Uterus (tissue), 4 donors: ENCODE data around the gene GJD2. TPM values are rescaled to one million over a fixed set of nuclear protein-coding genes. Genes with fewer than 3 reads are reported as not detected.

Source experiments
- DNase-seq, 2 donors: peaks; one replicate each; pipeline ENCODE4 v3.0.0-alpha.2; 2019 to 2020
- H3K27ac ChIP-seq, 2 donors: fragments of 200-600 bp; sonication (generic); 1 replicate in 1 of 2; 2 replicates in 1 of 2; pipeline ENCODE4 v1.5.1; 2016 to 2018
- H3K27me3 ChIP-seq, 2 donors: fragments of 200-600 bp; sonication (generic); one replicate each; pipeline ENCODE4 v1.5.1; 2018 to 2019; ENCODE audit warnings: control low read depth in 1 of 2
- H3K36me3 ChIP-seq, 2 donors: fragments of 200-600 bp; sonication (generic); one replicate each; pipeline ENCODE4 v1.5.1; 2019; ENCODE audit warnings: control low read depth in 1 of 2
- H3K4me1 ChIP-seq, 2 donors: fragments of 200-600 bp; sonication (generic); one replicate each; pipeline ENCODE4 v1.5.1; 2018 to 2019; ENCODE audit warnings: control low read depth in 1 of 2
- H3K4me3 ChIP-seq, 2 donors: fragments of 200-600 bp; sonication (generic); 1 replicate in 1 of 2; 2 replicates in 1 of 2; pipeline ENCODE4 v1.5.1; 2018 to 2019; ENCODE audit warnings: mild to moderate bottlenecking in 1 of 2
- H3K9me3 ChIP-seq, 2 donors: fragments of 200-600 bp; sonication (generic); one replicate each; pipeline ENCODE4 v1.5.1; 2019; ENCODE audit warnings: control low read depth in 1 of 2
- POLR2A ChIP-seq, 2 donors: fragments of 450-650 bp; IDR thresholded peaks; one replicate each; pipeline ENCODE4 v1.6.1; 2016; ENCODE audit warnings: antibody characterized with exemption in 2 of 2, mild to moderate bottlenecking in 1 of 2, moderate library complexity in 1 of 2
- intact Hi-C: fragments of 100-400 bp; cut with DNase I; formaldehyde crosslinking; loops from one replicate; pipeline ENCODE4 v1.15.1; 2023; ENCODE audit warnings: low total_unique reads
- total RNA-seq, 4 donors: library from RNA; depleted of rRNA in 3 of 4; stranded (reverse); fragments of >200 nt in 3 of 4; gene quantifications; one replicate each; pipeline versions ENCODE4 v1.1.0 to v1.2.4, GENCODE V29; 2014 to 2023
- TF ChIP-seq, protein P1 (sequence below), 4 experiments: fragments of 200-600 bp in 2 of 4; fragments of 450-650 bp in 2 of 4; sonication (generic) in 2 of 4; IDR thresholded peaks; one replicate each; pipeline ENCODE4 v1.5.1; 2016 to 2019; ENCODE audit warnings: antibody characterized with exemption in 4 of 4, mild to moderate bottlenecking in 2 of 4, moderate library complexity in 1 of 4
- donor health status: DM: yes; HTN: yes; CAD: no.

Gene GJD2
- total RNA-seq, 4 donors from 2014 or later: 0.14 TPM; not detected in 3

DNA sequence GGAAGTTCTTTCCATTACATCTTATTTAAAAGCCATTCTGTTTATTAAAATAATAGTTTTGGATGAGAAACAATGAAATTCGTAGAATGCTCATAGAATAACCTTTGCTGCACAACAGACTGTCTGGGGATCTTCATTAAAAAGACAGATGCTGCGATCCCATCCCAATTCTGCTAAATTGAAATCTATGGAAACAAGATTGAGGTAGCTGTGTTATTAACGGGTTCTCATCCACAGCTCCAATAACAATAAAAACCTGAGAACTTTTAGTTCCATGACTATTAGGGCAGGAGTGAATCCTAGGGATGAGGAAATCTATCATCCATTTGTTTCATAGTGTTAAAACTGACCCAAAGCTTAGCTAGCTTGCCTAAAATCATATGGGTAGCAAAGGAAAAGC, 2.5 kb upstream of the GJD2 start:
- H3K36me3 ChIP-seq: no peaks in the 10 kb centered on the region
- no peak for DNase-seq
- H3K4me3 ChIP-seq: no peak overlapping the region
- H3K27me3 ChIP-seq: peaks cover 7 to 16% of the 10 kb centered on the region in 2 donors
- H3K4me1 ChIP-seq: peaks cover 0 to 3% of the 10 kb centered on the region in 2 donors
- TF ChIP-seq POLR2A (IDR thresholded peaks at IDR 0.05): no peak
- TF ChIP-seq, protein P1, sequence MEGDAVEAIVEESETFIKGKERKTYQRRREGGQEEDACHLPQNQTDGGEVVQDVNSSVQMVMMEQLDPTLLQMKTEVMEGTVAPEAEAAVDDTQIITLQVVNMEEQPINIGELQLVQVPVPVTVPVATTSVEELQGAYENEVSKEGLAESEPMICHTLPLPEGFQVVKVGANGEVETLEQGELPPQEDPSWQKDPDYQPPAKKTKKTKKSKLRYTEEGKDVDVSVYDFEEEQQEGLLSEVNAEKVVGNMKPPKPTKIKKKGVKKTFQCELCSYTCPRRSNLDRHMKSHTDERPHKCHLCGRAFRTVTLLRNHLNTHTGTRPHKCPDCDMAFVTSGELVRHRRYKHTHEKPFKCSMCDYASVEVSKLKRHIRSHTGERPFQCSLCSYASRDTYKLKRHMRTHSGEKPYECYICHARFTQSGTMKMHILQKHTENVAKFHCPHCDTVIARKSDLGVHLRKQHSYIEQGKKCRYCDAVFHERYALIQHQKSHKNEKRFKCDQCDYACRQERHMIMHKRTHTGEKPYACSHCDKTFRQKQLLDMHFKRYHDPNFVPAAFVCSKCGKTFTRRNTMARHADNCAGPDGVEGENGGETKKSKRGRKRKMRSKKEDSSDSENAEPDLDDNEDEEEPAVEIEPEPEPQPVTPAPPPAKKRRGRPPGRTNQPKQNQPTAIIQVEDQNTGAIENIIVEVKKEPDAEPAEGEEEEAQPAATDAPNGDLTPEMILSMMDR (IDR thresholded peaks at IDR 0.05): no peak
- intact Hi-C loops: no loop called here
- no peaks in the 10 kb centered on the region for H3K9me3 ChIP-seq
- no peak overlapping the region for H3K27ac ChIP-seq

DNA sequence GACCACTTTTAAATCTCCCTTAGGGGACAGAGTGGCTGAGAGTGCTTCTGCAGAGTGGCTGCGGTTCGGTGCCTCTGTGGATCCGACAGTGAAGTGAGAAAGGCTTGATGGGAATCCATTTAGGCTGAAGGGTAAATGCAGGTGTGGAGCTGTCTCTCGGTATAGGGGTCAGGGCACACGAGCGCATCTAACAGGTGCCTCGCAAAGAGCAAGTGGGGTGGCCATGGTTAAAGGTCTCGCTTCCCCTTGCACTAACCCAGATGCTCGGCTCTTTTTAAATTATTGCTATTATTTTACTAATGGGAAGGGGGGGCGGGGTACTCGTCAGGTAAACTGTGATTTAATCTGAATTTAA, 598 bp upstream of the GJD2 start:
- peaks cover 0 to 3% of the 10 kb centered on the region in 2 donors for H3K4me1 ChIP-seq
- H3K4me3 ChIP-seq: no peak overlapping the region
- peaks cover 7 to 16% of the 10 kb centered on the region in 2 donors for H3K27me3 ChIP-seq
- no peak for DNase-seq
- no peak for TF ChIP-seq POLR2A (IDR thresholded peaks at IDR 0.05)
- TF ChIP-seq, protein P1 (IDR thresholded peaks at IDR 0.05): no peak
- intact Hi-C loops: no loop called here
- no peaks in the 10 kb centered on the region for H3K9me3 ChIP-seq
- no peaks in the 10 kb centered on the region for H3K36me3 ChIP-seq
- no peak overlapping the region for H3K27ac ChIP-seq

DNA sequence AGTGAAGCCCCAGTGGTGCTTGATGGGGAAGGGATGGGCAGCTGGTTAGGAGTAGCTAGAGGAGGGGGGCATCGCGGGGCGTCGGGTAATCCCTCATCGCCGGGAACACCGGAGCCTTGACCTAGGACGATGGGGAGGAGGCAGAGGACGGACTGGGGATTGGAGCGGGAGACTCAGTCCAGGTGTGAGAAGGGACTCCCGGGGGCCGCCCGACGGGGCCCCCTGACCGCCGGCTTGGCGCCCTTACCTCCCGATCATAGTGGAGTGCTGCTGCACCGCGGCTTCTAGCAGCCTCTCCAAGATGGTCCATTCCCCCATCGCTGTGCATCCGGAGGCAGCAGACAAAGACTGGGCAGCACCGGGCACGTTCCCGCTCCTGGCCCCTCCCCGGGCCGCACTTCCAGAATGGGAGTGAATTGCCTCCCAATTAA, 612 bp downstream of the GJD2 start:
- peaks cover 0 to 3% of the 10 kb centered on the region in 2 donors for H3K4me1 ChIP-seq
- H3K4me3 ChIP-seq: no peak overlapping the region
- H3K27ac ChIP-seq: no peak overlapping the region
- peaks cover 7 to 16% of the 10 kb centered on the region in 2 donors for H3K27me3 ChIP-seq
- intact Hi-C loops: no loop called here
- no peaks in the 10 kb centered on the region for H3K9me3 ChIP-seq
- no peaks in the 10 kb centered on the region for H3K36me3 ChIP-seq
- DNase-seq: no peak
- TF ChIP-seq, protein P1 (IDR thresholded peaks at IDR 0.05): no peak
- no peak for TF ChIP-seq POLR2A (IDR thresholded peaks at IDR 0.05)

DNA sequence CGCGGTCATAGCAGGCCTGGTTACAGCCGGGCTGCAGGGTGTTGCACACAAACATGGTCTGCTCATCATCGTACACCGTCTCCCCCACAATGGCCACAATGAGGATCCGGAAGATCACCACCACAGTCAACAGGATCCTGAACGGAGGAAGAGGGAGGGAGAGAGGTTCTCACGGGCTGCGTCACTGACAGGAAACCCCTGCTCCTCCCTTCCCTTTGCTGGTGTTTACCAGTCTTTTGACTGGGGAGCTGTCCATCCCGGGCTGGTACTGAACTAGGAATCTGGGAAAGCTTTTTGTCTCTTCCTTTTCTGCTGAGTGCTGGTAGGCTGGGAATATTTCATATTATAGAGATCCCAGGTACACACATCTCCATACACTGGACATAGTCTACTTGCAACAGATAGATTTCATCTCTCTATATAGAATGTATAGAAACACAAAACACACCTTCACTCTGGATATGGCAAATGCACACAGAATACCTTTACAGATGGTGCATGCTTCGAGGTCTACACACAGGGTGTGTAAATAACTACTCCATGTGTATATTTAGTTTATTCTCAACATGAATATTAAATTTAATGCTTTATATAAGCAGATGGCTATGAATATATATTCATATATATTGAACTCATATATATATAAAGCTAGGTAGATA, 1.4 kb downstream of the GJD2 start:
- intact Hi-C loops: no loop called here
- peaks cover 7 to 16% of the 10 kb centered on the region in 2 donors for H3K27me3 ChIP-seq
- TF ChIP-seq, protein P1 (IDR thresholded peaks at IDR 0.05): no peak
- TF ChIP-seq POLR2A (IDR thresholded peaks at IDR 0.05): no peak
- H3K9me3 ChIP-seq: no peaks in the 10 kb centered on the region
- H3K4me3 ChIP-seq: no peak overlapping the region
- H3K36me3 ChIP-seq: no peaks in the 10 kb centered on the region
- no peak overlapping the region for H3K27ac ChIP-seq
- H3K4me1 ChIP-seq: peaks cover 0 to 3% of the 10 kb centered on the region in 2 donors
- no peak for DNase-seq

DNA sequence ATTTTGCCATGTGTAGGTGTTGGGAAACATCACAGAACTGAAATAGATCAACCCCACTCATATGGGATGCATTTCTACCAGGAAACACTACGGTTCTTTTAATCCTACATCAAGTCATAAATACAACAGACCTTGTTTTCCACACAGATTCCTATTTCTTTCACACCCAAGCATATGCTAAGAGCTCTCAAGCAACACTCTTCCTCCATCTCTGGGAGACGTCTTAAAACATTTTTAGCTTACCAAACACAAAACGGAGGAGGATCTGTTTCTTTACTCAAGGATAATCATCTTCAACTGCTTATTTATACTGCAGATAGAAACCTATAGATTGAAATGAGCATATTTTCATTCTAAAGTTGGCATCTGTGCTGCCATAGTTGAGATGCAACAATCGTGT, 5.1 kb downstream of the GJD2 start:
- H3K36me3 ChIP-seq: no peaks in the 10 kb centered on the region
- TF ChIP-seq, protein P1 (IDR thresholded peaks at IDR 0.05): no peak
- no peak for TF ChIP-seq POLR2A (IDR thresholded peaks at IDR 0.05)
- H3K4me1 ChIP-seq: no peaks in the 10 kb centered on the region
- H3K9me3 ChIP-seq: no peaks in the 10 kb centered on the region
- H3K4me3 ChIP-seq: no peak overlapping the region
- DNase-seq: no peak
- intact Hi-C loops: no loop called here
- H3K27me3 ChIP-seq: peaks cover 0 to 9% of the 10 kb centered on the region in 2 donors
- no peak overlapping the region for H3K27ac ChIP-seq
